Measurements from ENCODE around the gene CCDC88C. TPM values are rescaled to one million over a fixed set of nuclear protein-coding genes. Genes with fewer than 3 reads are reported as not detected.

Gene CCDC88C
- polyA plus RNA-seq, 2 of the 4 experiments (the other 2 are of a cell fraction), result 2.9 to 3.7 TPM

- Histone ChIP-seq H3K4me3 (no peak overlapping the region), H3K4me1 (no peaks in the 10 kb centered on the region), H3K27ac (no peak overlapping the region), H3K4me2 (no peak overlapping the region), H3K9me3 (no peaks in the 10 kb centered on the region)
- ChIA-PET POLR2A (no interaction called here), CTCF (interaction anchor here (12.3 kb wide), 1 partner anchor 18 kb away, joined by 124 read pairs; no protein-coding TSS in a partner anchor)
- no peak for DNase-seq (ENCODE audit: low read depth in 1 of 2, low spot score in 1 of 2)
- no peak for FAIRE-seq
- TF ChIP-seq MAX (IDR thresholded peaks at IDR 0.05), result no peak
- 93% methylated on average over 11 of the region's 11 CpGs for WGBS (ENCODE audit: missing lambda C conversion rate)
- no peak for ATAC-seq
Measured at GRCh38 chr14:91343051-91343450, 74.6 kb downstream of the CCDC88C start.

GRCh38 chr14:91342206-91342760 lies 75.3 kb downstream of the CCDC88C start:
- DNase-seq (ENCODE audit: low read depth in 1 of 2, low spot score in 1 of 2) (no peak), ATAC-seq (no peak), FAIRE-seq (no peak)
- Histone ChIP-seq H3K4me2 (no peak overlapping the region), H3K4me3 (no peak overlapping the region), H3K4me1 (no peaks in the 10 kb centered on the region), H3K27ac (no peak overlapping the region), H3K9me3 (no peaks in the 10 kb centered on the region)
- CTCF ChIA-PET, result interaction anchor here (1.1 to 12.3 kb wide), 3 partner anchors 18 to 52 kb away, joined by 4 to 124 read pairs (median 4); no protein-coding TSS in a partner anchor
- POLR2A ChIA-PET, result interaction anchor here (0.7 kb wide), 1 partner anchor 176 kb away, joined by 3 read pairs; no protein-coding TSS in a partner anchor
- whole genome bisulfite sequencing (ENCODE audit: missing lambda C conversion rate), result 88% methylated on average over 12 of the region's 12 CpGs
- no peak for TF ChIP-seq RNF2 (IDR thresholded peaks at IDR 0.05; ENCODE audit: borderline replicate concordance, low read depth)
- TF ChIP-seq TP53 (CRISPR knock-in tag; IDR thresholded peaks at IDR 0.05), result no peak
- no peak for TF ChIP-seq PBX3 (IDR thresholded peaks at IDR 0.05)
- no peak for TF ChIP-seq EP300 (IDR thresholded peaks at IDR 0.05)
- no peak for TF ChIP-seq HMGXB4 (CRISPR knock-in tag; IDR thresholded peaks at IDR 0.05; ENCODE audit: borderline replicate concordance)
- TF ChIP-seq ATOH8 (CRISPR knock-in tag; IDR thresholded peaks at IDR 0.05; ENCODE audit: low read depth), result no peak
- no peak for TF ChIP-seq CBX8 (IDR thresholded peaks at IDR 0.05)
- TF ChIP-seq JUNB (IDR thresholded peaks at IDR 0.05), result no peak
- no peak for TF ChIP-seq MAX (IDR thresholded peaks at IDR 0.05)
- no peak for TF ChIP-seq RFX5 (IDR thresholded peaks at IDR 0.05)
- no peak for TF ChIP-seq EHF (CRISPR knock-in tag; IDR thresholded peaks at IDR 0.05)
- TF ChIP-seq HDAC2 (IDR thresholded peaks at IDR 0.05), result no peak
- TF ChIP-seq NFE2L2 (conservative IDR thresholded peaks at IDR 0.05; ENCODE audit: low read length), result no peak
- TF ChIP-seq SREBF2 (IDR thresholded peaks at IDR 0.05), result no peak
- TF ChIP-seq ZC3H11A (IDR thresholded peaks at IDR 0.05), result no peak

GRCh38 chr14:91341751-91342154 lies 75.9 kb downstream of the CCDC88C start:
- POLR2A ChIA-PET, result interaction anchor here (0.7 kb wide), 1 partner anchor 177 kb away, joined by 3 read pairs; no protein-coding TSS in a partner anchor
- H3K9me3 ChIP-seq, result no peaks in the 10 kb centered on the region
- CTCF ChIA-PET, result interaction anchor here (1.1 to 12.3 kb wide), 3 partner anchors 17 to 51 kb away, joined by 4 to 124 read pairs (median 4); no protein-coding TSS in a partner anchor
- 95% methylated on average over 7 of the region's 7 CpGs for WGBS (ENCODE audit: missing lambda C conversion rate)
- no peak for FAIRE-seq
- no peak overlapping the region for H3K4me3 ChIP-seq
- H3K4me2 ChIP-seq, result no peak overlapping the region
- no peaks in the 10 kb centered on the region for H3K4me1 ChIP-seq
- no peak for TF ChIP-seq NR3C1 (IDR thresholded peaks at IDR 0.05)
- no peak for TF ChIP-seq ZNF302 (CRISPR knock-in tag; IDR thresholded peaks at IDR 0.05)
- TF ChIP-seq CBX2 (IDR thresholded peaks at IDR 0.05; ENCODE audit: borderline replicate concordance, low read depth), result no peak
- TF ChIP-seq SMC3 (IDR thresholded peaks at IDR 0.05), result no peak
- TF ChIP-seq ZSCAN20 (CRISPR knock-in tag; IDR thresholded peaks at IDR 0.05), result no peak
- TF ChIP-seq HES2 (IDR thresholded peaks at IDR 0.05), result no peak
- no peak for TF ChIP-seq KDM5A (IDR thresholded peaks at IDR 0.05)
- no peak for TF ChIP-seq HEYL (CRISPR knock-in tag; IDR thresholded peaks at IDR 0.05)
- no peak for TF ChIP-seq CBX8 (IDR thresholded peaks at IDR 0.05)
- TF ChIP-seq FOXS1 (CRISPR knock-in tag; IDR thresholded peaks at IDR 0.05), result no peak
- TF ChIP-seq RAD21 (conservative IDR thresholded peaks at IDR 0.05 in 1 of 2, IDR thresholded peaks at IDR 0.05 in 1 of 2), result no peak
- no peak for TF ChIP-seq ZC3H11A (IDR thresholded peaks at IDR 0.05)
- TF ChIP-seq GATA3 (IDR thresholded peaks at IDR 0.05; ENCODE audit: borderline replicate concordance), result no peak
- TF ChIP-seq JUN (IDR thresholded peaks at IDR 0.05), result no peak
- TF ChIP-seq RFX5 (IDR thresholded peaks at IDR 0.05), result no peak
- TF ChIP-seq NPAS2 (CRISPR knock-in tag; IDR thresholded peaks at IDR 0.05; ENCODE audit: borderline replicate concordance), result no peak
- no peak for TF ChIP-seq USF2 (IDR thresholded peaks at IDR 0.05)
- no peak for TF ChIP-seq HOXB13 (CRISPR knock-in tag; IDR thresholded peaks at IDR 0.05; ENCODE audit: low read depth)
- no peak overlapping the region for H3K27ac ChIP-seq
- no peak for DNase-seq (ENCODE audit: low read depth in 1 of 2, low spot score in 1 of 2)
- no peak for ATAC-seq

Data from A549 (cell line).